DOHH2 (cell line): ENCODE results near the gene BAHD1.

ENCODE experiments used
- H3F3A ChIP-seq: fragments of 200-600 bp; sonication (generic), shearing (Covaris generic); 2 replicates; pipeline ENCODE4 v1.6.0; 2016; ENCODE audit warnings: antibody characterized with exemption, mild to moderate bottlenecking; ENCODE audit not compliant: control insufficient read depth, insufficient read depth
- H3K27ac ChIP-seq: fragments of 200-600 bp; sonication (generic); 2 replicates; pipeline ENCODE4 v1.5.1; 2014; ENCODE audit warnings: low read depth, mild to moderate bottlenecking, low read length, moderate library complexity
- H3K27me3 ChIP-seq: fragments of 200-600 bp; sonication (generic); 2 replicates; pipeline ENCODE4 v1.6.1; 2014; ENCODE audit warnings: mild to moderate bottlenecking, low read length, mixed read lengths; ENCODE audit not compliant: control insufficient read depth
- H3K36me3 ChIP-seq: fragments of 200-600 bp; sonication (generic); 2 replicates; pipeline ENCODE4 v1.6.1; 2014; ENCODE audit warnings: mild to moderate bottlenecking, low read length, moderate library complexity, mixed read lengths; ENCODE audit not compliant: control insufficient read depth
- H3K4me1 ChIP-seq: fragments of 200-600 bp; sonication (generic); 2 replicates; pipeline ENCODE4 v1.6.1; 2014; ENCODE audit warnings: mild to moderate bottlenecking, low read length, mixed read lengths; ENCODE audit not compliant: control insufficient read depth
- H3K4me2 ChIP-seq: fragments of 200-600 bp; sonication (generic); 2 replicates; pipeline ENCODE4 v1.6.0; 2014; ENCODE audit warnings: mild to moderate bottlenecking, low read length, moderate library complexity
- H3K4me3 ChIP-seq: fragments of 200-600 bp; sonication (generic); 2 replicates; pipeline ENCODE4 v1.5.1; 2014; ENCODE audit warnings: mild to moderate bottlenecking, low read length, mixed read lengths
- H3K79me2 ChIP-seq: fragments of 200-600 bp; sonication (generic); 2 replicates; pipeline ENCODE4 v1.6.1; 2014; ENCODE audit warnings: mild to moderate bottlenecking, low read length, mixed read lengths; ENCODE audit not compliant: control insufficient read depth
- H3K9me2 ChIP-seq: fragments of 200-600 bp; sonication (generic); replicated peaks from 2 replicates; pipeline ENCODE4 v1.6.1; 2014; ENCODE audit warnings: mild to moderate bottlenecking, low read length, mixed read lengths; ENCODE audit not compliant: control insufficient read depth
- H3K9me3 ChIP-seq: fragments of 200-600 bp; sonication (generic); 2 replicates; pipeline ENCODE4 v1.6.1; 2014; ENCODE audit warnings: antibody characterized with exemption, low read length, mixed read lengths; ENCODE audit not compliant: control insufficient read depth, insufficient read depth
- H4K20me1 ChIP-seq: fragments of 200-600 bp; sonication (generic); 2 replicates; pipeline ENCODE4 v1.6.0; 2014; ENCODE audit warnings: low read depth, mild to moderate bottlenecking, antibody characterized with exemption, low read length, moderate library complexity; ENCODE audit not compliant: control insufficient read depth, insufficient read depth
- EZH2phosphoT487 ChIP-seq: fragments of 200-600 bp; sonication (generic); IDR thresholded peaks from 2 replicates; pipeline ENCODE4 v1.6.1; 2017; ENCODE audit warnings: borderline replicate concordance, mild to moderate bottlenecking, antibody characterized with exemption, low read length, moderate library complexity, mixed read lengths
- TF ChIP-seq, protein P1 (sequence below): fragments of 200-600 bp; sonication (generic); IDR thresholded peaks from one replicate; pipeline ENCODE4 v1.5.1; 2014; ENCODE audit warnings: antibody characterized with exemption, mild to moderate bottlenecking, low read depth, low read length; ENCODE audit not compliant: poor library complexity, severe bottlenecking

The BAHD1 gene

DNA sequence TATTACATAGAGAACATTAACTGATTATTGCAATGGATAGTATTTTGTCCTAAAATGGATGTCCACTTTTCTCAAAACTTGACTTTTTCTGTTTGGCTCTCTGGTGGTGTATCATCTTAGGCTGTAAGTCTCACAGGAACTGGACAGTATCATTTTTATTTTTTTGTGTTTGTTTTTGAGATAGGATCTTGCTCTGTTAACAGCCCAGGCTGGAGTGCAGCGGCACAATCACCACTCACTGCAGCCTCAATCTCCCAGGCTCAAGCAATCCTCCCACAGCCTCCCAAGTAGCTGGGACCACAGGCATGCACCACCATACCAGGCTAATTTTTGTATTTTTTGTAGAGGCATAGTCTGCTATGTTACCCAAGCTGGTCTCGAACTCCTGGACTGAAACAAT lies 43.2 kb downstream of the BAHD1 start:
- H3K9me2 ChIP-seq, result no peaks in the 10 kb centered on the region
- peaks cover 30% of the 10 kb centered on the region for H3K27me3 ChIP-seq
- no peaks in the 10 kb centered on the region for H3K4me1 ChIP-seq
- H3K27ac ChIP-seq, result no peak overlapping the region
- H4K20me1 ChIP-seq, result no peaks in the 10 kb centered on the region
- no peaks in the 10 kb centered on the region for H3K79me2 ChIP-seq
- no peaks in the 10 kb centered on the region for H3K9me3 ChIP-seq
- TF ChIP-seq, protein P1, sequence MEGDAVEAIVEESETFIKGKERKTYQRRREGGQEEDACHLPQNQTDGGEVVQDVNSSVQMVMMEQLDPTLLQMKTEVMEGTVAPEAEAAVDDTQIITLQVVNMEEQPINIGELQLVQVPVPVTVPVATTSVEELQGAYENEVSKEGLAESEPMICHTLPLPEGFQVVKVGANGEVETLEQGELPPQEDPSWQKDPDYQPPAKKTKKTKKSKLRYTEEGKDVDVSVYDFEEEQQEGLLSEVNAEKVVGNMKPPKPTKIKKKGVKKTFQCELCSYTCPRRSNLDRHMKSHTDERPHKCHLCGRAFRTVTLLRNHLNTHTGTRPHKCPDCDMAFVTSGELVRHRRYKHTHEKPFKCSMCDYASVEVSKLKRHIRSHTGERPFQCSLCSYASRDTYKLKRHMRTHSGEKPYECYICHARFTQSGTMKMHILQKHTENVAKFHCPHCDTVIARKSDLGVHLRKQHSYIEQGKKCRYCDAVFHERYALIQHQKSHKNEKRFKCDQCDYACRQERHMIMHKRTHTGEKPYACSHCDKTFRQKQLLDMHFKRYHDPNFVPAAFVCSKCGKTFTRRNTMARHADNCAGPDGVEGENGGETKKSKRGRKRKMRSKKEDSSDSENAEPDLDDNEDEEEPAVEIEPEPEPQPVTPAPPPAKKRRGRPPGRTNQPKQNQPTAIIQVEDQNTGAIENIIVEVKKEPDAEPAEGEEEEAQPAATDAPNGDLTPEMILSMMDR, result no peak
- TF ChIP-seq EZH2phosphoT487, result no peak
- no peak overlapping the region for H3K4me2 ChIP-seq
- H3K4me3 ChIP-seq, result no peak overlapping the region
- H3F3A ChIP-seq, result no peaks in the 10 kb centered on the region
- H3K36me3 ChIP-seq, result no peaks in the 10 kb centered on the region

DNA sequence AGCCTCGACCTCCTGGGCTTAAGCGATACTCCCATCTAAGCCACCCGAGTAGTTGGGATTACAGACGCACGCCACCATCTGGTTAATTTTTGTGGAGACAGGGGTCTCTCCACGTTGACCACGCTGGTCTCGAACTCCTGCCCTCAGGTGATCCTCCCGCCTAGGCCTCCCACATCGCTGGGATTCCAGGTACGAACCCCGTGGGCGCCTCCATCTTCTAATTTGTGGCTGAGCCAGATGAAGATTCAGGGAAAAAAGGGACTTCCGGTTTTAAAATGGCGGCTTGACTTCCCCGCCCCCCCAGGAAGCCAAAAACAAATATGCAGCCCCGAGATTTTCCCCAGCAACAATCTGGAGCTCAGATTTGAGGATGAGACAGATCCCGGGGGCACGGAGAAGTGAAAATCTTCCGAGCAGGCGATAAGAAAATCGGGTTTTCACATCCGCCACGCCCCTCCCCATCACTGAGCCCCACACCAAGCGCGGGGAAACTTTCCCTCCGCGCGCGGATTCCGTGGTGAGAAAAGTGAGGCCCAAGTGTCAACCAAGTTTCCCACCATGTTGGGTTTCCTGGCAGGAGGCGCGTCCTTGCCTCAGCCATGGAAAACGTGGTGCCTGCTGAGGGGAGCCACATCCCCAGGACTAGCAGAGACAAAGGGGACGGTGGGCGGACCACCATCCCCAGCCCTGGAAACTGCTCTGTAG lies 45.5 kb downstream of the BAHD1 start:
- H3K27me3 ChIP-seq, result peaks cover 12% of the 10 kb centered on the region
- no peaks in the 10 kb centered on the region for H4K20me1 ChIP-seq
- TF ChIP-seq, protein P1, result no peak
- TF ChIP-seq EZH2phosphoT487, result no peak
- H3K27ac ChIP-seq, result no peak overlapping the region
- H3K9me2 ChIP-seq, result no peaks in the 10 kb centered on the region
- H3K36me3 ChIP-seq, result no peaks in the 10 kb centered on the region
- H3K79me2 ChIP-seq, result no peaks in the 10 kb centered on the region
- H3K4me1 ChIP-seq, result no peaks in the 10 kb centered on the region
- no peaks in the 10 kb centered on the region for H3K9me3 ChIP-seq
- no peak overlapping the region for H3K4me2 ChIP-seq
- H3F3A ChIP-seq, result no peaks in the 10 kb centered on the region
- H3K4me3 ChIP-seq, result no peak overlapping the region

DNA sequence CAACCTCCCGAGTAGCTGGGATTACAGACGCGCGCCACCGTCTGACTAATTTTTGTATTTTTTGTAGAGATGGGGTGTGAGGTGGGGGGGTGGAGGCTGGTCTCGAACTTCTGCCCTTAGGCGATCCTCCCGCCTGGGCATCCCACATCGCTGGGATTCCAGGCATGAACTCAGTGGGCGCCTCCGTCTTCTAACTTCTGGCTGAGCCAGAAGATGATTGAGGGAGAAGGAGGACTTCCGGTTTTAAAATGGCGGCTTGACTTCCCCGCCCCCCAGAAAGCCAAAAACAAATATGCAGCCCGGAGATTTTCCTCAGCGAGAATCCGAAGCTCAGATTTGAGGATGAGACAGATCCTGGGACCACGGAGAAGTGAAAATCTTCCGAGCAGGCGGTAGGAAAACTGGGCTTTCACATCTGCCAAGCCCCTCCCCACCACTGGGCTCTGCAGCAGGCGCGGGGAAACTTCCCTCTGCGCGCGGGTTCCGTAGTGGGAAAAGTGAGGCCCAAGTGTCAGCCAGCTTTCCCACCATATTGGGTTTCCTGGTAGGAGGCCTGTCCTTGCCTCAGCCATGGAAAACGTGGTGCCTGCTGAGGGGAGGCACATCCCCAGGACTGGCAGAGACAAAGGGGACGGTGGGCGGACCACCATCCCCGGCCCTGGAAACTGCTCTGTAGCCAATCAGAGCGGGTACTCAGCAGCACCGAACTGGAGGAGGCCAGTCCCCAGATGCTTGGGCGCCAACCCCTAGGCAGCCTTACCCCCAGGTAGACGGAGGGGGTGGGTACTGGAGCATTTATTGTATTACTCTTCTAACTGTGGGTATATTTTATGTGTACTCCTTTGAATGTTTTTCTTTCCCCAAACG lies 47.3 kb downstream of the BAHD1 start:
- H3K4me1 ChIP-seq, result no peaks in the 10 kb centered on the region
- H3K9me2 ChIP-seq, result no peaks in the 10 kb centered on the region
- H3K36me3 ChIP-seq, result no peaks in the 10 kb centered on the region
- no peaks in the 10 kb centered on the region for H4K20me1 ChIP-seq
- H3F3A ChIP-seq, result no peaks in the 10 kb centered on the region
- no peak overlapping the region for H3K27ac ChIP-seq
- H3K4me3 ChIP-seq, result no peak overlapping the region
- no peaks in the 10 kb centered on the region for H3K9me3 ChIP-seq
- H3K4me2 ChIP-seq, result no peak overlapping the region
- no peak for TF ChIP-seq EZH2phosphoT487
- TF ChIP-seq, protein P1, result no peak
- H3K27me3 ChIP-seq, result peaks cover 7% of the 10 kb centered on the region
- no peaks in the 10 kb centered on the region for H3K79me2 ChIP-seq
